NOMO-1 treated with dmso at 0.1 percent for 144 hours (cell line): ENCODE measurements around the gene IMMP2L.

Source experiments
- DNase-seq: peaks from one replicate; lab custom pipeline; 2025; ENCODE audit not compliant: unreplicated experiment; lab: John Stamatoyannopoulos, UW

The IMMP2L gene

DNA sequence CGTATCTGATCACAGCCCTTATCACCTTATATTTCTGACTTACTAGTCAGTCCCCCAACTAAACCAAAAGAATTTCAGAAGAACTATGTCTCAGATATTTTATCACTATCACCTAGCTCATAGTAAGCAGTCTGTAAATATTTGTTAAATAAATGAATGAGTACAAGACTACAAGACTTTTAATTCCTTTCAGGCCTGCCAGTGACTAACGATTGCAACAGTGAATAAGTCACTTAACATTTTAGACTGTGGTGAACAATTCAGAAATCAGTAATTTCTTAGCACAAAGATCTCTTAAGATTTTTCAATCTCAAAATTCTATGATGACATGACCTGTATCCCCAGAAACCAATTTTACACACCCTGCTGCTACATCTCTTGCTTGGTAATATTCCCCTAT lies 162.2 kb downstream of the IMMP2L start:
- no peak for DNase-seq

DNA sequence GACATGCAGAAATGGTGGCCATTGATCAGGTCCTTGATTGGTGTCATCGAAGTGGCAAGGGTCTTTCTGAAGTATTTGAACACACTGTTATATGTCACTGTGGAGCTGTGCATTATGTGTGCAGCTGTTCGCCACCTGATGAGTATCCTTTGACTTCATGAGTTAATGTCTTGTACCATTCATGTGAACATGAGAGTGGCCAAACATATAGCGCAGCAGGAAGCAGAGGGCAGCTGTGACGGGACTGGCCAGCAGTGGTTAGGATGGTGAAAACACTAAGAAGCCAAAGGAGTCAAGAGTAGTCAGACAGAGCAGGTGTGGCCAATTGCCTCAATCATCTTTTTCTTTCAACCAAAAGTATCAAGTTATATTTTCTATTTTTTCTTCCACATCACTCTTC lies 167.4 kb downstream of the IMMP2L start:
- no peak for DNase-seq

DNA sequence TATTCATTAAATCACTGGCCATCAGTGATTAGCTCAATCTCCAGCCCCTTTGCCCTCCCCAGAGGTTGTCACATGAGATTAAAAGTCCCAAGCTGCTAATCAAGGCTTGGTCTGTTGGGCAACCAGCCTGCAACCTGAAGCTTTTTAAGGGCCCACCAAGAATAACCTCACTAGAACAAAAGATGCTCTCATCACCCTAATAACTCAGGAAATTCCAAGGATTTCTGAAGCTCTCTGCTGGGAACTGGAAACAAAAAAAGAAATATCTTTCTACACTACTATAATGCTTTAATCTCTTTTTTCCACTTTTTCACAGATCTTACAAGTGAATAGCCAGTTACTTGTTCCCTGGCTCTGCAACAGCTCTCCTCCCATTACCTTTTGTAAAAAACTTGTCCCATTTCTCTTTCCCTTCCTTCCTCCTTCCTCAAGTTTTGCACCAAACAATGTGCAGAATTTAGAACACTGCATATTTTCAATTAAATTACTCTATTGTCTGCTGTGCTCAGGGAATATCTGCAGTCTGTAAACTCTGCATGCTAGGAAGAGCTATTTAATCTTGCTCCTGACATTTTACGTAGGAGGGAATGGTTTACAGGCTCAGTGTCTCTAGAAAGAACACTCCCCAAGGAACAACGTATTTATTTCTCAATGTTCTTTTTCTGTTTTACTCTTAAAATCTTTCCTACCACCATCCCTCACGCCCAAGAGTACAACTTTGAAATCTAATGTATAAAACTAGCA lies 169.1 kb downstream of the IMMP2L start:
- no peak for DNase-seq

DNA sequence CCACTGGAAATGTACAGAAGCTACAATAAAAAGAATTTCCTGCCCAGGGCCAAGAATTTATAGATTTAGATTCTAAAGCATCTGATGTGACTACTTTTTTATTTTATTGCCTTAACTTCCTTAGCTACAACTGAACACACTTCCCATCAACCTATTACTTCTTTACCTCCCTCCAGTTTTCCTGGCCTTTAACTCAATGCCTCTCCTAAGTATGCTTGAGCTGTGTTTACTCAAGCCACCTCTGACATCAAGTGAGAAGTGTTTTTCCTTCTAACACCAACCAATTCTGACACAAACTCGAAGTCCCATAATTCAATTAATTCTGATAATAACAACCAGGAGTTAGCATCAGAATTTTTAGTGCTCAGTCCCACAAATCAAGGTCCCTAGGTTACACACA lies 170.0 kb downstream of the IMMP2L start:
- DNase-seq, result no peak

DNA sequence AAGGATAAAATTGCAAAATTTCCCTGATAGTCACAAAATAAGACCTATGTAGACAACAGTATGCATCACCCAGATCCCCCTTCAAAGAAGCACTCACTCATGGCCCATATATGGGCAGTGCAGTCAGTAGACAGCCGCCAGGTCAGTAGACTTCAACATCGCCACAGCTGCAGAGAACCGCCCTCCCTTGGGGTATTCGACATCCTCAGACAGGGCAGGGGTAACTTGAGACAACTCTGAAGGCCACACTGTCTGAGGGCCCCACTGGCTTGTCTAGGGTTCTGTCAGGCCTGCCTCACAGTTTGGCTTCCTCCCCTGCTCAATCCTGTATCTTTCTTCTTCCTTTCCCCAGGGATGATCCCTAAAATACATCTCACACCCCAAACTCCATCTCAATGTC lies 172.3 kb downstream of the IMMP2L start:
- no peak for DNase-seq

DNA sequence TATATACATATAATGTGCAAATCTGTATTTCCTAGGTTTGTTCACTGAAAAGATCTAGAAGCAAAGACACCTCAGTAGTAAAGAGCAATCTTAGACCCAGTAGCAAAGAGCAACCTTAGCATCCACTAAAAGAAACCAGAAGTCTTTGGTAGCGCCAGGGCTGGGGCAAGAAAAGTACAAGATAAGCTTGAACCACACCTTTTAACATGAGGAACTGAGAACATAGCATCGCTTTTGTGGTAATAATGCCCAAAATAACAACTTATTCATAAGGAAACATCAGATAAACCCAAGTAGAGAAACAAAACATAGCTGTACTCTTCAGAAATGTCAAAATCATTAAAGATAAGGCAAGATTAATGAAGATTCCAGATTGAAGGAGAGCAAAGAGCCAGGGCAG lies 173.4 kb downstream of the IMMP2L start:
- no peak for DNase-seq

DNA sequence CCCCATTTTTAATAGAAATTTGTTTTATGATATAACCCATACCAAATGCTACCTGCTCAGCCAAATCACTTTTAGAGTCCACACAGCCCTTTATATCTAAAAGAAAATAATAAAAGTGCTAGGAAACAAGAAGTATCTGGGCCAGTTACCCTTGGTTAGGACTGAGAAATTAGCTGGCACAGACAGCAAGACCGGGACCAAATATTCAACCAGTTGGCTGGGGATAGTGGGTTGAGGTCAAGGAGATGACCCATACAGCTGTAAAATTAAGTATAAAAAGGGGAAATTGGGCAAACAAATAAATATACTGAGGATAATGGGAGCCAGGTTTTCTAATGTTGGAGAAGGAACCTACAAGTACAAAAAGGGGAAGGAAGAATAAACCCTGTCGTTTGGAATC lies 174.3 kb downstream of the IMMP2L start:
- DNase-seq, result no peak

DNA sequence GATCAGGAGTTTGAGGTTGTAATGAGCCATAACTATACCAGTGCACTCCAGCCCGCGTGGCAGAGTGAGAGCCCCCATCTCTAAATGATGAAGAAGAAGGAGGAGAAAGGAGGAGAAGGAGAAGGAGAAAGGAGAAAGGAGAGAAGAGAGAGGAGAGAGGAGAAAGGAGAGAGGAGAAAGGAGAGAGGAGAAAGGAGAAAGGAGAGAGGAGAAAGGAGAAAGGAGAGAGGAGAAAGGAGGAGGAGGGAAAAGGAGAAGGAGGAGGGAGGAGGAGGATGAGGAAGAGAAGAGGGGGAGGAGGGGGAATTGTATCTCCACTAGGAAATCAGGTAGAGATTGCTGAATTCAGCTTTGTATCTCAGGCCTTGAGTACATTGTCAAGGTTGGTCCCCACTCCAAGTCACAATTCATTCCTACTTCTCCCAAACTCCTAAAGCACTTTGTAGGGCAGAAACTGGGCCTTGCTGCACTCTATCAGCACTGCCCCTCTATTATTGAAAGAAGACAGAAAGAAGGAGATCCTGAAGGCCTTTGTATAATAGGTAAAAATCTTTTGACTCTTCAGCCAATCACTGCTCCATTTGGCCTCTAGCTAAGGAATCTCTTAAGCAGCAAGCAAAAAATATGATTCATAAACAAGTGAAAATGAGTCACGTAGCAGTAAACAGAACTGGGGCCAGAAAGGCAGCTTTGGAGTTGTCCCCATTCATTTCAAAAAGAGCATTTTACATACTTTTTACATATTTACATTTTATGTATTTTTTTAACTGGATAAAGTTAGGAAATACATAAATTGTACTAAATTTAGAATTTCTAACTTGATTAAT lies 178.0 kb downstream of the IMMP2L start:
- no peak for DNase-seq

DNA sequence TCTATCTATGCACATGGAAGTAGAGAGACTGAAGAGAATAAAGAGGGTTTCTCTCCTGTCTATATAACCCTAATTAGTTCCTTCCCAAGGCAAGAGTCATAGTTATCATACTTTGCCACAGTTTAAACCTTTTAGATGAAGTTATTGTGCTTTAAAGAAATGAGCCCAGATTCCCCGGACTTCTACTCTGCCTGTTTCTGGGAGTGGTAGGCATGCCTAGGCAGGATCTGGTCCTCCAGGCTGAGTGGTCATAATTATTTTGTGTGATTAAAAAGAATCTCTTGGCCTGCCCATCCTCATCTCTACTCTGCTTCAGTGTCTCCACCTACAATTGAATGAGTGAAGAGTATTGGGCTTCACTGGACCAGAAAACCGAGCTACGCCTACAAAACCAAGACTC lies 179.2 kb downstream of the IMMP2L start:
- DNase-seq, result no peak

DNA sequence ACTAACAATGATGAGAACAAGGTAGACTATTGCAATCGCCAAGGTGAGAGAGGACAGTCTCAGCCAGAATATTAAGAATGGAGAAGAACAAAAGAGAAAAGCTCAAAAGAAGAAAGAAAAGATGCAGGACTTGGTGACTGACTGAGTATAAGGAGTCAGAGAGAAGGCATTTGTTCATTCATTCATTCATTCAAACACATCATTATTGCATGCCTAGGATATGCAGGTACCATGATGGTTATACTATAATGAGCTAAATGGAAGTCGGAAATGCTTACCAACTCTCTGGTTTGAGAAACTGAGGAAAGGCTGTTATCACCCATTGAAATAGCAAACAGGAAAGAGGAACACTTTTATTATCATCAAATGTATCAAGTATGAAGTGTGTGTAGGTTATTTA lies 180.7 kb downstream of the IMMP2L start:
- DNase-seq, result no peak

DNA sequence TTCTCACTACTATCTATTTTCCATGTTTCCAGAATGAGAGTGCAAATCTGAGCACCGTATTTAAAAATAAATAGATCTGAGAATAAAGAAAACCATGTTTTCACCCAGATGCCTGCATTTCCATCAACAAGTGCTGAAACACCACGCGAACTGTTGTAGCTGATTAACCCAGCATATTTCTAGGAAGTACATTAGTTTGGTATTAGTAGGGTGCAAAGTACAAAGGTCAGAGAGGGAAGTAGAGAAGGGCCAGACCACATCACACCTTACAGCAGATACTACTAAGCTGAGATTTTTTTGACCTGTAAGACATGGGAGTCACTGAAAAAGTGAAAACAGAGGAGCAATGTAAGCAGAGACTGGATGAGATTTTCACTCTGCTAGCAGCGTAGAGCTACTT lies 181.3 kb downstream of the IMMP2L start:
- DNase-seq, result no peak

DNA sequence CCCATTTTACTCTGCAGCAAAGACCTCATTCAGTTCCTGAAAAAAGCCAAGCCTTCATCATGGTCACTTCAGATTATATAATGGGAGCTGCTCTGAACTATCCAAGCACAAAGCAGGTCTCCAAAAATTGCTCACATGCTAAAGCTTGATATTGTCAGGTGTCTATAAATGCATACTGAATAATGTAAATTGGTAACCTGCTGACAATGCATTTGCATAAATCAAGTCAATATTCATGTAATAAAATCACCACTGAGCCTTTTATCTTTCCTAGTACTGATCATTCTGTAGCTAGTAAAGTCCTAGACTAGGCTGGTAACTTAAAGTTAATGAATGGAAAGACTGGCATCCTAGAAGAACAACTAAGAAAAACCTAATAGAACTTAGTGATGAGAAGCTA lies 188.3 kb downstream of the IMMP2L start:
- no peak for DNase-seq

DNA sequence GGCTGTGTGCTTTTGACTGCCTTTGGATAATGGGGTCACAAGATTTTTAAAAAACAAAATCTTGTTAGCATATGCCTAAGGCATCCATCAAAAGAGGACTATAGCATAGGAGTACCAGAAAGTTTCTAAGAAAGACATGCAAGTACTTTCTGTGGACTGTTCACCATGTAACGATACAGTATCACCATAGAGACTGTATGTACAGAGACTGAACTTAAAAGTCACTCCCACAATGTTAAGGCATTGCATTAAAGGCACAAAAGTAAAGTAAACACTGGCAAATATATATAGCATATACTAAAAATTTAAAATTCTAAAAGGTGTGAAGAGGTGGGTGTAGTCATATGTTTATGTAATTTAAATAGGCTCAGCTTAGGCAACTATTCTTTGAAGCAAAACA lies 190.9 kb downstream of the IMMP2L start:
- DNase-seq, result no peak

DNA sequence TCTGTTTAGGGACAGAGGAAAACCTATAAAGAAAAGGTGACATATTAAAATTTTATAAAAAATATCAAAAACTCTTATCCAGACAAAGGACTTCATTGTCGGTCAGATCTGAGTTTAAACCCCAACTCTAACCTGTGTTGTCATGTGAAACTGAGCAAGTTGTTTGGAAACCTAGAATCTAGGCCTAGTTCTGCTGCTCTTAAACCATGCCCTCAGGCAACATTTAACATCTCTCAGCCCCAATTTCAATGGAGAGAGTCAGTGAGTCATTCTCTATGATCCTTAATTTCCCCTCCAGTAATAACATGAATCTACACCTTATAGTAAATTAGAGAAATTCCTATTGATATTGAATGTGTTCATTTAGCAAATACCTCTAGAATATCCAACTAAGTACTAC lies 192.3 kb downstream of the IMMP2L start:
- DNase-seq, result no peak

DNA sequence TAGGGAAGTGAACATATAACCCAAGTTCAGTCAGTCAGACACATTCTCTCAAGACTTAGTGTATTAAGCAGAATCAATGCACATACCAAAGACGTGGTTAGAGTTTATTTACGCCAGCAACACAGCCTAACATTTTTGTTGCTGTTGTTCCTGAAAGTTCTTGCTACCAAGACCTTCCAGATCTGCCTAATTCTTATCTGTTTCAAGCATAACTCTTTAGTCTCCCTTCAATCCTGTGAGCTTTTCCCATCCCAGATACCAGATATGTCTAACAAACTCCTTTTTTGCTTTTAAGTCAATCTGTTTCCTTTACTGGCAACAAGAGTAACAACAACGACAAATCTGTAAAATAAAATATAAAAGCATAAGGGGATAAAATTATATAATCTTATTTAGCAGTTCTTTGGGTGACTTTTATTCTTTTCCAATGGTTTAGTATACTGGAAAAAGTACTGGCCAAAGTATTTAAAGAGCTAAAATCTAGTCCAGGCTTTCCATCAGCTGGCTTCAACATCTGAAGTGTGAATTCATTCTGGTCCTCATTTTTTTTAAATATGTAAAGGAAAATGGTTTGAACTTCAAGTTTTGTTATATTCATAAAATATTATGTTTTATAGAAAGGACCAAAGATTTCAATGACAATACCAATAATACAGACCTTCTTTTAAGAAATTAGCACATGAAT lies 193.8 kb downstream of the IMMP2L start:
- DNase-seq, result no peak

DNA sequence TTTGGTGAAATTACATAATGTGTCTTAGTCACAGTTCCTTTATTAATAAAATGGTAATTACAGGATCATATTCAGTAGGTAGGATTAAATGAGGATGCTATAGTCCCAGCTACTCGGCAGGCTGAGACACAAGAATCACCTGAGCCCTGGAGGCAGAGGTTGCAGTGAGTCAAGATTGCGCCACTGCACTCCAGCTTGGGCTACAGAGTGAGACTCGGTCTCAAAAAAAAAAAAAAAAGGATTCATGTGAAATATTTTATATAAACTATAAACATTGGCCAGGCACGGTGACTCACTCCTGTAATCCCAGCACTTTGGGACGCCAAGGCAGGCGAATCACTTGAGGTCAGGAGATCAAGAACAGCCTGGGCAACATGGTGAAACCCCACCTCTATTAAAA lies 197.9 kb downstream of the IMMP2L start:
- no peak for DNase-seq

DNA sequence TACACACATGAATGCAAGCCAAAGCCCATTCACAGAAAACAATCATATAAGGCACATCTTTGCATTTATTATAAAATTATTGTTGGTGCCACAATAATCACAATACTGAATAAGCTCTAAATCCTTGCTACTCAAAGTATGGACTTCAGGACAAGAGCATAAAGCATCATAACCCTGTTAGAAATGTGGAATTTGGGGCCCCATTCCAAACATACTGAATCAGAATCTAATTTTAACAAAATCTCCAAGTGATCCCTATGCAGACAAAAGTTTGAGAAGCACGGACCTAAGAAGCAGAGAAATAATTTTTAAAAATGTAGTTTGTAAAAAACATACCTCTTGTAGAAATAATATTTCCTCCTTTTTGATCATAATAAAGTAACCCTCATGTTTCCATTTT lies 199.2 kb downstream of the IMMP2L start:
- no peak for DNase-seq

DNA sequence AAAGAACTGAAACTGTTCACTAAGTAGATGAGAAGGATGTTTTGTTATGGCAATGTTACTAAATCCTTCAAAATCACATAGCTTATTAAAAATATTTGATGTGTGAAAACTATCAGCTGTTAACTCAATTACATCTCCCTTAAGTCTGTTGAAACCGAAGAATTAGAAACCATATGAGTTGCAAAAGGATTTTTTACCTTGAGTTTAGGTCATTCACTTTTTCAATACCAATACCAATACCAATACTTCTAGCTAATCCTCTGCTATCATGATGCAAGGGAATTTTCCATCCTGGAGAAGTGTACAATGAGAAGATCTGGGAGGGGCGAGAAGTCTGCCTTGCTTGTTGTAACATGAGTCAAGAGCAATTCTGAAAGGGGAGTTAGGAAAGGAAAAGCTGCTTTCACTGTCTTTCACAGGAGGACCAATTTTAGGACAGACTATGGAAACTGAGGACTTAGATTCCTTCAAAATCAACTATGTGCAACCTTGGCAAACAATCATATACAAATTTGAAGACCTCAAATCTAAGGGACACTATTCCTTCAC lies 199.7 kb downstream of the IMMP2L start:
- DNase-seq, result no peak

DNA sequence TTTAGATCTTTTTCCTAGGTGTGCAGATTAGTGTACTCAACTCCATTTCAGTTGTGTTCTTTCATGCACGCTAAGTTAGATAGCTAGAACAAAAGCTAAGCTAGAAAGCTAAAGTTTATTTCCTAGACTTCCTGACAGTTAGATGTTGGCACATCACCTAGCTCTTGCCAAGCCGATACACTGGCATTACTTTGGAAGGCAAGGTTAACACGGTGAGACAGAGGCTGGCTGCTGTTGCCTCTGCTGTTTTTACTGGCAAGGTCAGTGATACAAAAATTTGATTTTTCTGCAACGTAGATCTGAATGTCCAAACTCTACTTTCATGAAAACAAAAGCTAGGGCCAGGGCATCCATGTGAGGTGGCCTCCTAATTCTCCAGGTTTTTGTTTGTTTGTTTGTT lies 203.4 kb downstream of the IMMP2L start:
- no peak for DNase-seq

DNA sequence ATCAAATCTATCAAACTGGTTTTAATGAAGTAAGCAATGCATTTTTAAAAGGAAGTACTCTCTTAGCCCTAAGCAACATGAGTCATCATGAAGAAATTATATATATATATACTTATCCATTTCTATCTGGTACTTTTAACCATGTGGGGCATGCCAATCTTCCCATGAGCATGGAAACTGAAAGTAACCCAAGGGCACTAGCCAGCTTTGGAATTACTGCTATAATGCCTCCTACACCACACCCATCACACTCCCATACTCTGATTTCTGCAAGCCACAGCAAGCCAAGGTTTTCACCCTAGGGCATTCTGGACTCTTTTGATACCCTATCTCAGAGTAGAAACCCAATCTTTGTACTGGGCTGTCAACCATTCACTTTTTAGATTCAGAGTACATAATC lies 204.6 kb downstream of the IMMP2L start:
- no peak for DNase-seq

DNA sequence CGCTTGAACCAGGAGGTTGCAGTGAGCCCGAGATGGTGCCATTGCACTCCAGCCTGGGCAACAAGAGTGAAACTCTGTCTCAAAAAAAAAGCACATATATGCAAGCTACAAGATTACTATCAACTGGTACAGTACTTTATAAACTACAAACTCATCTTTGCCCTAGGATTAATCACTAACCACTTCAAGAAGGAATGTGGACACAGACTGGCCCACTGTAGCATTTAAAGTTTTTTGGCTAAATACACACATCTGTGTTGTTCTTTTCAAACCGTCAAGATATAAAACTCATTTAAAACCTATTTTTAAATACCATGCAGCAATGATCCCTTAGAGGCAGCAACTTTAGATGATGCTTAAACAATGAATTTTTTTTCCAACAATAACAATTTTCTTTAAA lies 205.4 kb downstream of the IMMP2L start:
- no peak for DNase-seq

DNA sequence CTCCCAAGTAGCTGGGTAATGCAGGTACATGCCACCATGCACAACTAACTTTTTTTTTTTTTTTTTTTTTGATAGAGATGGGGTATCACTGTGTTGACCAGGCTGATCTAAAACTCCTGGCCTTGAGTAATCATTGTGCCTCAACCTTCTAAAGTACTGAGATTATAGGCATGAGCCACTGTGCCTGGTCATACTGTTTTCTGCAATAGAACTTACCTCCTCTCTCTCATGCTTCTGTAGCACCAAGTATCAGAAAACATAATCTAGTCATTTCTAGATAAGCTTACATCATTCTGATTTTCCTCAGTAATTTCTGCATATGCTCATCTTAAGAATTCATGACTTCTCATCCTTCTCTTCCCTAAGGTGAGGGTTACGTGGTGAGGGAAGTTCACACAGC lies 210.0 kb downstream of the IMMP2L start:
- no peak for DNase-seq
